Activated naive CD4-positive, alpha-beta T cell treated with anti-CD3 and anti-CD28 coated beads, Interleukin-2, amount 50 U/mL, for 72 hours (primary cell): Measurements from ENCODE around the gene MARCKSL1. TPM values are rescaled to one million over a fixed set of nuclear protein-coding genes. Genes with fewer than 3 reads are reported as not detected.
A peak's percentile ranks its signal among the peaks of the same experiment; 100 is the strongest.

Source experiments
- ATAC-seq, 2 donors: fragments of 150-1000 bp; cut with Tn5 transposase; 2 replicates each; pipeline ENCODE4 v1.10.0; 2021; ENCODE audit warnings: mild to moderate bottlenecking in 2 of 2, moderate library complexity in 2 of 2
- DNase-seq, 2 donors: peaks; one replicate each; pipeline ENCODE4 v3.0.0; 2021 to 2022; ENCODE audit warnings: low spot score in 2 of 2
- H3K27ac Mint-ChIP-seq, 2 donors: one replicate each; pipeline ENCODE4 v1.8.0; 2022; ENCODE audit warnings: mild to moderate bottlenecking in 2 of 2, mixed read lengths in 2 of 2
- H3K36me3 Mint-ChIP-seq, 2 donors: one replicate each; pipeline ENCODE4 v1.8.0; 2022; ENCODE audit warnings: mixed read lengths in 2 of 2
- H3K9me3 Mint-ChIP-seq, 2 donors: one replicate each; pipeline ENCODE4 v1.8.0; 2022; ENCODE audit warnings: mixed read lengths in 2 of 2
- total RNA-seq, 2 donors: library from RNA; stranded (reverse); gene quantifications; one replicate each; pipeline ENCODE4 v1.2.3, GENCODE V29; 2022

Gene MARCKSL1
- total RNA-seq, 2 donors from 2014 or later = 10.6 to 47.0 TPM

DNA sequence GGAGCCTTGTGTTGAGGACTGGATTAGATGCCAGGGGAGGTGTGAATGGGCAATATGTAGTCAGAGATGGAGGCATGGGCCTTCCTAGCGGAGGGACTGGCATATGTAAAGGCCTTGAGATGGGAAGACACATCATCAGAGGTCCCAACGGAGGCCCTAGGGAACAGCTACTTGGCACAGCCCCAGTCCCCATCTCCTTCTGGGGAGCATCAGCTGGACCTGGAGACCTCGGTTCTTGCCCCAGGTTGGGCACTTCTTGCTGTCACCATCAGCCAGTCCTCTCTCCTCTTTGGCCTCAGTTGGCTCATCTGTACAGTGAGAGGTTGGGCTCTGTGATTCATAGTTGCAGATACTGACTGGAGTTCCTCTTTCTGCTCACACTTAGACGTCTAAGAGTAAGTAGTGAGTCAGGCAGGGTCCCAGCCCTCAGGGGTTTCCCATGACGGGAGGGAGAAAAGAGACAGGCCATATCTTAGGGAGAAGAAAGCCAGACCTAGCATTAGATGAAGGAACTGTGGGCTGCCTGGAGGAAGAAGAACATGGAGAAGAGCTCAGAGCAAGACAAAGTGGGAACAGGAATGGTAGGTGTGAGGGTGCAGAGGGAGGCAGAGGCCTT, 3.4 kb upstream of the MARCKSL1 start:
- H3K27ac Mint-ChIP-seq = peak overlapping the region in 1 of 2 donors; percentile 7
- peak in 1 of 2 donors; percentile 37 for DNase-seq
- H3K36me3 Mint-ChIP-seq = no peaks in the 10 kb centered on the region
- peak; percentile 54 to 76 for ATAC-seq
- no peaks in the 10 kb centered on the region for H3K9me3 Mint-ChIP-seq

DNA sequence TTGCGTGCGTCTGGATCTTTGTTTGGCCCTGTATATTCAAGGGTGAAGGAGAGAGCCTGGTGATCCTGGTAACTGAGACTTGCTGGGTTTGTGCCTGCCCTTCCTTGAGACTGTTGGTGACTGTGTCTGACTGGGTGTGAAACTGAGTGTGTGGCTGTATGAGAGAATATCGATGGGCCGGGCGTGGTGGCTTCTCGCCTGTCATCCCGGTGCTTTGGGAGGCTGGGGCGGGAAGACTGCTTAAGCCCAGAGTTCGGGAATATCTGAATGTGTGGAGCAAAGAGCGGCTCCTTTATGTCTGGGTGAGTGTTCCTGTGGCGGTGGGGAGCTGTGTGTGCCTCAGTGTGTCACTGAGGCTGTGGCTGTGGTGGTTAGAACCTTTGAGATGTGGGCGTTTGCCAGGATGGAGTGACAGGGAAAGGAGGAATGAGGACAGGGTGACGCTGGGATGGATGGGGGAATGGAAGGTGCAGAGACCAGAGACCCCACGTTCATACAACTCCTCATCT, 2.7 kb upstream of the MARCKSL1 start:
- ATAC-seq (no peak), DNase-seq (no peak)
- H3K36me3 Mint-ChIP-seq = no peaks in the 10 kb centered on the region
- no peak overlapping the region for H3K27ac Mint-ChIP-seq
- no peaks in the 10 kb centered on the region for H3K9me3 Mint-ChIP-seq

DNA sequence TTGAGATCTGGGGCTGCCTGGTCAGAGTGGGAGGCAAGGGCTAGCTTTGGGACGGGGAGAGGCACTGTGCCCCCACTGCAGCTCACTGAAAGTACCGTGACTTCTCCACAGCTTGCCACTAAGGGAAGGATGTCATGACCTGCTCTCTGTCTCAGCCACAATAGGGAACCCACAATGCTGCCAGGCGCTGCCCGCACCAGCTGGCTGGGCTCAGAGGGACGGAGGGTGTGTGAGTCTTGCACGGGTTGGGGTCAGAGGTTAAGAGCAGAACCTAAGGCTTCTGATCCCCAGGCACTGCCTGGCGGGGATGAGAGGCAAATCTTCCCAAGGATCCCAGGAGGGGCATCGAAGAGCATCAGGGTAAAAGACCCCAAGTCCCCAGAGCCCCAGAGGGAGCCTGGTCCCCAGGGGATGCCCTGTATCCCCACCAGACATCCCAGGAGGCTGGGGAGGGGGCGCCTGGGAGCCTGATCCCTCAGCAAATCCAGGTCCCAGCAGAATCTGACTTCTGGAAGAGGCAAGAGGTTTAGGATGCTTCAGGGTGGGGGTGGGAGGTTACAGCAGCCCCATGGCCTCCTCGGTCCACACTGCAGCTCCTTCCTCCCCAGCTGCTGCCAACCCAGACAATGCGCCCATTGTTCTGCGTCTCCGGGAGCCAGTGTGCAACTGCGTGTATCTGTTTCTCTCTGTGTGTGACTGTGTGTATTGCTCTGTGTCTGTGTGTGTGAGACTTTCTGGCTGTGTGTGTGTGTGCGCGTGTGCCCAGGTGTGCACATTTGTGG, 2.0 kb upstream of the MARCKSL1 start:
- H3K27ac Mint-ChIP-seq = no peak overlapping the region

DNA sequence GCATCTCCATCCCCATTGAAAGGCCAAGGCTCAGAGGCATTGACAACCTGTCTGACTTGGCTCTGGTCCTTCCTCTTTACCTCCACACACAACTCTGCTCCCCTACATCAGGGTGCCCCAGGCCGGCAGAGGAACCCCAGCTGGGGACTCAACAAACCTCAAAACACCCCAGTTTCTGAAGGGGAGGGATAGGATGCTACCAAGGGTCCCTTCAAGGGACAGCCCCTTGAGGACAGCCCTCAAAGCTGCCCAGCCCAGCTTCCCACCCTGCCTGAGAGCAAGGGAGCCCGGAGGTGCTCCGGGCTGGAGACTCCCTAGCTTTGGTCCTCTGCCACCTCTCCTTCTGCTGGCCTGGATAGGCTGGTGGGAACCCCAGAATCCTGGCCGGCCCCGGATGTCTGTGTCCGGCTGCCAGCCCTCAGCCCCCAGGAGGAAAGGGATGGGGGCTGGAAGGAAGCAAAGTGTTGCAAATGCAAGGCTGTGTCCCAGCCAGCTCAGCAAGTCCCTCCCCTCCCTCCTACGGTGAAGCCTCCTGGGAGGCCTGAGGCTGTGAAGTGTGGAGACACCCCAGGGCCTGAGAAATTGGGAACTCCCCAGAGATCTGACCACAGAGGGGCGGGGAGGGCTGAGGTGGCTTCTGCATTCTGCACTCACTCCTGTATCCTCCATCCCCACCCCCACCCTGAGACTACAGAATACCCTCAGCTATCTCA, 1.1 kb upstream of the MARCKSL1 start:
- Mint-ChIP-seq H3K9me3 (no peaks in the 10 kb centered on the region), H3K36me3 (no peaks in the 10 kb centered on the region), H3K27ac (peak overlapping the region in 1 of 2 donors; percentile 65)
- ATAC-seq (peak; percentile 16 to 60), DNase-seq (peak; percentile 37 to 66)

More for the DNA sequence above, 2.0 kb upstream of the MARCKSL1 start:
- Mint-ChIP-seq H3K36me3 (no peaks in the 10 kb centered on the region), H3K9me3 (no peaks in the 10 kb centered on the region)
- ATAC-seq (peak in 1 of 2 donors; percentile 39), DNase-seq (no peak)

DNA sequence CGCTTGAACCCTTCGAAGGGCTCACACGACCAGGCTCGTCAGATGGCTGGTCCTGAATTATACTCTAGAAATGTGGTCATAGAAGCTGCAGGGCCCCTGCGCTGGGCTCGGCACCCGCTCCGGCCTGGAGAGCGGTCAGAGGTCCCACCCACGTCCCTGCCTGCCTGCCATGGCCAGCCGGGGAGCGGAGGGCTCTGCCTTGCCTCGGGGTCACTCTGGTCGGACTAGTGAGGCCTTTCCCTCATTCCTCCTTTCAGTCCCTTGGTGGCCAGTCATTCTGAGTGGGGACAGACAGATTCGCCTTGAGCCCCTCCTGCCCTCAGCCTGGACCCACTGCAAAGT, 529 bp upstream of the MARCKSL1 start:
- ATAC-seq (no peak), DNase-seq (no peak)
- H3K36me3 Mint-ChIP-seq = no peaks in the 10 kb centered on the region
- H3K27ac Mint-ChIP-seq = peak overlapping the region in 1 of 2 donors; percentile 65
- H3K9me3 Mint-ChIP-seq = no peaks in the 10 kb centered on the region

DNA sequence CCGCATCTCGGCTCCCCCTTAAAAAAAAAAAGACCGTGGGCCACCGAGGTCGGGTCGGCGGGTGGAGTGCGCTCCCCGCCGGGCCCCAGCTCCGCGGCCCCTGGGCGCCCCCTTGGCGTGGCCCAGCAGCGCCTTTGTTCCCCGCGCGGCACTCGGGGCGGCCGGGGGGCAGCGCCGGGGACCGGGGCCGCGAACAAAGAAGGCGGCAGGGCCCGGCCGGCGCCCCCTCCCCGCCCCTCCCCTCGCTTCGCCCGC, 571 bp downstream of the MARCKSL1 start:
- Mint-ChIP-seq H3K9me3 (no peaks in the 10 kb centered on the region), H3K36me3 (no peaks in the 10 kb centered on the region), H3K27ac (no peak overlapping the region)
- ATAC-seq (peak; percentile 2 to 18), DNase-seq (no peak)

DNA sequence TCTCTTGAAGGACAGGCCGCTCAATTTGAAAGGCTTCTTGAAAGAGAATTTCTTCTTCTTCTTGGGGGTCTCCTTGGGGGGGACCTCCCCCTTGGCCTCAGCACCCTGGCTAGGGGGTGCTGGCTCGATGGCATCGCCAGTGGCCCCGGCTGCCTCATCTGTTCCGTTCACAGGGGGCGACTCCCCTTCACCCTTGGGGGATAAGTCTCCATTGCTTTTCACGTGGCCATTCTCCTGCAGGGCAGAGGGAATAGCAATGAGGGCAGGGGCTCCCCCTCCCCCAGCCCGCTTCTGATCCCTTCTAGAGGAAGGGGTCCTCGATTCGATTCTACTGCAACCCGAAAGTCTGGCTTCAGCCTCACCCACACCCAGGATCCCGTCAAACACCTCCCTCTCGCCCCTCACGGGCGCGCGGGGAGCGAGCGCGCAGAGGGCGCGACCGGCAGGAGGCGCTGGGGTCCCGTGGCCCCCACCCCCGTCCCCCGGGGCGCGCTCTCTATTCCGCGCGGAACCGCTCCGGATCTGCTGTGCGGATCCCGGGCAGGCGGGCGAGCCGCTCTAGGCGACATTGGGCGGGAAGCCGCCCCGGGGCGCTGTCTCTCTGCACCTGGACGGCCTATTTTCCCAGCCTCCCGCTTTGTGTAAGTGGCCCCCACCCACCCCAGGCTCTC, 1.0 kb downstream of the MARCKSL1 start:
- no peaks in the 10 kb centered on the region for H3K9me3 Mint-ChIP-seq
- ATAC-seq (peak; percentile 28 to 43), DNase-seq (peak in 1 of 2 donors; percentile 68)
- H3K27ac Mint-ChIP-seq = peak overlapping the region; percentile 55 to 97
- H3K36me3 Mint-ChIP-seq = no peaks in the 10 kb centered on the region

DNA sequence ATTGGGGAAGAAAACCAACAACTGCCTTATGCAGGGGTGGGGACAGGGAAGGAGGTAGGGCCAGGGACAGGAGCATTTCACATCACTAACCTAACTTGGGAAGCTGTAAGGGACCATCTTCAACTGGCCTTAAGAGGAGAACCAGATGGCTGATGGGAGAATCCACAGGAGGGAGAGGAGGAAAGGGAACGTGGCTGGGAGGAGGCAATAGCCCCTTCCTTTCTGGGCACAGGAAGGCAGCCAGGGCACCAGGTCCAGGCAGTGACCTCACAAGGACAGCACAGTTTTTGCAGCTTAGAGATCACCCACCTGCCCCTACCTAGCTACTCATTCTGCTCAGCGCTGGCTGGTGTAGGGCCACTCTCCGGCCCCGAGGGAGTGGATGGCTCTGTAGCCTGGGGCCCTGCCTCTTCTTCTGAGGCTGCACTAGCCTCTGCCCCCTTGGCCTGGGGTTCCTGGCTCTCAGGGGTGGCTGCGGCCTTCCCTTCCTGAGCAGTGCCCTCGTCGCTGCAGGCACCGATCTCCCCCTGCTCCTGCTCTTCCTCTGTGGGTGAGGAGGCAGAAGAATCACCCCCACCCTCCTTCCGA, 1.7 kb downstream of the MARCKSL1 start:
- ATAC-seq (peak in 1 of 2 donors; percentile 6), DNase-seq (no peak)
- H3K9me3 Mint-ChIP-seq = no peaks in the 10 kb centered on the region
- peak overlapping the region; percentile 55 to 97 for H3K27ac Mint-ChIP-seq
- H3K36me3 Mint-ChIP-seq = peaks cover 0 to 6% of the 10 kb centered on the region in 2 donors

DNA sequence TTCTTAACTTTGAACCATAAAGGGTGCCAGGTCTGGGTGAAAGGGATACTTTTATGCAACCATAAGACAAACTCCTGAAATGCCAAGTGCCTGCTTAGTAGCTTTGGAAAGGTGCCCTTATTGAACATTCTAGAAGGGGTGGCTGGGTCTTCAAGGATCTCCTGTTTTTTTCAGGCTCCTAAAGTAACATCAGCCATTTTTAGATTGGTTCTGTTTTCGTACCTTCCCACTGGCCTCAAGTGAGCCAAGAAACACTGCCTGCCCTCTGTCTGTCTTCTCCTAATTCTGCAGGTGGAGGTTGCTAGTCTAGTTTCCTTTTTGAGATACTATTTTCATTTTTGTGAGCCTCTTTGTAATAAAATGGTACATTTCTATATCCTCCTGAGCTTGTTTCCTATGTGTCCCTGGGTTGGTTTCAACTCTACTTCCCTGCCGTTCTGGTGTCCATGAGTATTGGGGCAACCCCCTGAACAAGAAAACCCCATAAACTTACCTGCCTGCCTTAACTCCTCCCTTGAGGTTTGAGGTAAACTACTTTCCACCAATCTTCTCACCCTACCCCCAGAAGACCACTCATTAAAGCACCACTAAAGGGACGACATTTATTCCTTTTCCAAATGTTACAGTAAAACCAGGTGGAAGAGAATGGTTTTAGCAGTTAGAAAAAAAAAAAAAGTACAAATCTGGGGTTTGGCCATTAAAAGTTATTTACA, 2.6 kb downstream of the MARCKSL1 start:
- DNase-seq (no peak), ATAC-seq (no peak)
- H3K36me3 Mint-ChIP-seq = peaks cover 0 to 12% of the 10 kb centered on the region in 2 donors
- peak overlapping the region; percentile 27 to 77 for H3K27ac Mint-ChIP-seq
- no peaks in the 10 kb centered on the region for H3K9me3 Mint-ChIP-seq

DNA sequence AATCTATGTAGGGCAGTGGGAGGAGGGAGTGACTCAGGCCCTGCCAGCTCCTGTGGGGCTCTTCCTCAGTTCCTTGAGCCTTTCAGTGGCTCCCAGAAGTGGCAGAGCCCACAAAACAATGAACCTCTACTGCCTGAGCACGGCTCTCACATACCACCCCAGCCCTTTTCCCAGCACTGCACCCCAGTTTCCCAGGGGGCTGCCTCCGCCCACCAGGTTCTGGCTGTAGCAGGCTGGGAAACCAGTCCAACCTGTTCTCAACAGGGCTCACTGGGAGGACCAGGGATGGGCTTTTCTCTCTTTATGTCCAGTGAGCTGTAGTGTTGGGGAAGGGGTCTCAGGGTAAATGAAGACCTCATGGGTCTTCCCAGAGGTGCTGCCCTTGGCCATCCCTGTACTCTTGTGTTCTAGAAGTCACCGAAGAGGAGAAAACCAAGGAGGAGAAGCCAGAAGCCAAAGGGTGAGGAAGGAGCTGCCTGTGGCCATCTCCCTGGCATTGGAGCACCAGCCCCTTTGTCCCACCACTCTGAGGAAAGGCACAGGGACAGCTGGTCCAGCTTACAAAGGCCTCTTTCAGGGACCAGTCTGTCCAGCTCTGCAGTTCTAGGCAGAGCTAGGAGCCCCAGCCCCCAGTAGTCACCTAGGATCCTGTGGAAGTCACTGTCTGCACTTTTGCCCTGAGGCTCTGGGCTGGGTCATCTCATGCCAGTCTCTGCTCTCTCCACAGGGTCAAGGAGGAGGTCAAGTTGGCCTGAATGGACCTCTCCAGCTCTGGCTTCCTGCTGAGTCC, 3.5 kb downstream of the MARCKSL1 start:
- H3K36me3 Mint-ChIP-seq = peaks cover 0 to 16% of the 10 kb centered on the region in 2 donors
- H3K27ac Mint-ChIP-seq = peak overlapping the region in 1 of 2 donors; percentile 82
- ATAC-seq (no peak), DNase-seq (no peak)
- no peaks in the 10 kb centered on the region for H3K9me3 Mint-ChIP-seq

DNA sequence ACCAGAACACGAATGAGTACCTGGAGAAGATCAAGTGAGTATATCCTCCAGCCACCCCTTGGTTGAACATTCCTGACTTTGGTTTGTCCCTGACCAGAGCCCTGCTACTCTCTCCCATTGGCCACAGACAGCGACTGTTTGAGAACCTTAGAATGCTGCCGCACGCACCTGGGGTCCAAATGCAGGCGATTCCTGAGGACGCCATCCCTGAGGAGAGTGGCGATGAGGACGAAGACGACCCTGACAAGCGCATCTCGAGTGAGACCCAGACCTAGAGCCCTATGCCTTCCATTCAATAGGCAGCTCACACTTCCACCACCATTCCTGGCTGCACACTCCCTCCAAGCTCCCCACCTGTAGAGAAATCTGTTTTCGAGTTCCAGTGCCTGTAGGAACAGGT, 4.5 kb downstream of the MARCKSL1 start:
- Mint-ChIP-seq H3K9me3 (no peaks in the 10 kb centered on the region), H3K36me3 (peaks cover 4 to 16% of the 10 kb centered on the region in 2 donors), H3K27ac (peak overlapping the region; percentile 47 to 69)
- no peak for ATAC-seq
- no peak for DNase-seq

DNA sequence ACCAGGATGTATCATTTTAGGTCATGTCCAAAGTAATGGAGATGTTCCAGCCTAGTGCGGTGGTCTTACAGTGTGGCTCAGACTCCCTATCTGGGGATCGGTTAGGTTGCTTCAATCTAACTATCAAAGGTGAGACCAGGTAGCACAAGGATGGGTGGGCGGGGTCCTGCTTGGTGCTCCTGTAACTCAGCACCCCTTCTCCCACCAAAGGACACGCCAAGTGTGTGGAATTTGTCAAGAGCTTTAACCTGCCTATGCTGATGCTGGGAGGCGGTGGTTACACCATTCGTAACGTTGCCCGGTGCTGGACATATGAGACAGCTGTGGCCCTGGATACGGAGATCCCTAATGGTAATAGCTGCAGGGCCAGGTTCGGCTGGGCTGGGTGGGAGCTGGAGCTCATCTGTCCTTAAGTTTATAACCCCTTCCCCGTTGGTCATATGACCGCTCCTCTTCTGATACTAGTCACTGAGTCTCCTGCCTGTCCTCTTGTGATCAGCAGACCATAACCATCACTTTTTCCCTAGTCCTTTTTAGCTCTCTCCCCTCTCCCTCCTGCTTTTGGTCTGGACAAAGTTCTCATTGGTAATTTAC, 5.4 kb downstream of the MARCKSL1 start:
- ATAC-seq (no peak), DNase-seq (no peak)
- H3K36me3 Mint-ChIP-seq = peaks cover 4 to 16% of the 10 kb centered on the region in 2 donors
- no peaks in the 10 kb centered on the region for H3K9me3 Mint-ChIP-seq
- H3K27ac Mint-ChIP-seq = peak overlapping the region in 1 of 2 donors; percentile 47

DNA sequence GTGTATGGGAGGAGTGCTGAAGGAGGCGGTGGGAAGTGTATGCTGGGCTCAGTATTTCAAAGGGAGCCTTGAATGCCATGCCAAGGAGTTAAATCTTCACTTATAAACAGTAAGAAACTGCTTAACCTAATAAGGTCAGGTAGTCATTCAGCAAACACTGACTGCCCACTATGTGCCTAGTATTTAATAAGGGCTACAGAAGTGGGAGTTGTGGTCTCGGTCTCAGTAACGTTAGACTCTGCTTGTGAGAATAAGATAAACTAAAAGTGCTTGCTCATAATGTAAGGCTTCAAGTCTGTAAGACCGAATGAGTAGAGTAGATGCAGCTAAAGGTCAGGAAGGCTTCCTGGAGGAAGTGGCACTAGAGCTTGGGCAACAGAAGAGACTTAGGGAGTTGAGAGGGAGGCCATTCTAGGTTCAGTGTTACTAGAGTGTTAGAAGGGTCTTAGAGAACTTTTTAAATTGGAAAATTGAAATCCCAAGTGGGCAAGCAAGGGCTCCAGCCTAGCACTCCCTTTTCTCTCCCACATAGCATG, 6.0 kb downstream of the MARCKSL1 start:
- Mint-ChIP-seq H3K27ac (peak overlapping the region; percentile 9 to 85), H3K36me3 (peaks cover 4 to 16% of the 10 kb centered on the region in 2 donors), H3K9me3 (no peaks in the 10 kb centered on the region)
- DNase-seq (no peak), ATAC-seq (peak in 1 of 2 donors; percentile 52)

DNA sequence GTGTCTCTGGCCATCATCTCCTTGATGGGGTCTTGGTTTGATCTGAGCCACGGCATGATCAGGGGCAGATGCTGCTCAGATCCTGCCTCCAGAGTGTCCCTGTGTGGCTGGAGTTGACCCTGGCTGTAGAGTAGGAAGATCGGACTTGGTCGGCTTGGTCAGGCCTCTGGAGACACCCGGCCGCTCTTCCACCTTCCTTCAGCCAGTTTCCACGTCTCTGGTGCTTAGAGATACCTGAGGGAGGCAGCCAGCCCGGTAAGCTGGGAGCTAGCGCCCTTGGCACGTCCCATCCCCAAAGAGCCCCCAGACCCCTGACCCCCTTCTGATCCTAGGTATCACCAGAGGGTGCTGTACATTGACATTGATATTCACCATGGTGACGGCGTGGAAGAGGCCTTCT, 8.8 kb downstream of the MARCKSL1 start:
- Mint-ChIP-seq H3K27ac (no peak overlapping the region), H3K9me3 (no peaks in the 10 kb centered on the region), H3K36me3 (peaks cover 4 to 16% of the 10 kb centered on the region in 2 donors)
- no peak for DNase-seq
- no peak for ATAC-seq
